SKM-1 treated with dmso at 0.1 percent for 144 hours (cell line): Measurements from ENCODE around the gene ARMC5.
"Not testable (repeated sequence)": the region's sequence is repeated elsewhere in the genome, so short reads cannot be mapped to it uniquely, and the experiment has no call there.

Experiments used
- DNase-seq: peaks from one replicate; lab custom pipeline; 2025; ENCODE audit not compliant: unreplicated experiment; lab: John Stamatoyannopoulos, UW

Gene ARMC5

GRCh38 chr16:31435341-31436220 is 23.7 kb upstream of the ARMC5 start:
- no peak for DNase-seq

- DNase-seq: no peak
Observed at GRCh38 chr16:31436221-31437045, 22.9 kb upstream of the ARMC5 start.

DNA sequence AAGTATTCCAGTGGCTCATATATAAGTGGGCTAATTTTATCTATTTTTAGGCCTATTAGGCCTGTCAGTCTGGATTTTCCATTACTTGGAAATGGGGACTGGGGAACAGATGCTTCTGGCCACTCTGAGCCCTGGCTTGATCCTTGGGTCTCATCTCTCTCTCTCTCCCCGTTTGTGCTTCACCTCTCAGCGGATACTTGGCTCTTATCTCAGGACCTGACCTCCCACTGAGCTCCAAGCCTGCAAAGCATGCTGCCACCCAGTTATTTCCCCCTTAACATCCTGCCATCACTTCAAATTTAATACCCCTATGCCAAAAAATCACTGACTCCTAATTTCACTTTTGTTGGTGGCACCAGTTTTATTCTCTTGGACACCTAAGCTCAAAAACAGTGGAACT is 20.9 kb upstream of the ARMC5 start:
- DNase-seq: no peak

DNA sequence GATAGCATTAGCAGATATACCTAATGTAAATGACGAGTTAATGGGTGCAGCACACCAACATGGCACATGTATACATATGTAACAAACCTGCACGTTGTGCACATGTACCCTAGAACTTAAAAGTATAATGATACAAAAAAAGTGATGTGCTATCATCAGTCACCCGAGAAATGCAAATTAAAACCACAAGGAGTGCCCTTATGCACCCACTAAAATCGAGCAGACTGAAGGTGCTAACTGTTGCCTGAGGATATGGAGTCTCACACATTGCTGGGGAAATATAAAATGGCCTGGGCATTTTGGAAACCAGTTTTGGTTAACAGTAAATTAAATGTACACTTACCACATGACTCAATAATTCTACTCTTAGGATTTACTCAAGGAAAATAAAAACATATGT is 20.3 kb upstream of the ARMC5 start:
- not testable (repeated sequence) for DNase-seq

- no peak for DNase-seq
Observed at GRCh38 chr16:31439519-31439918, 19.8 kb upstream of the ARMC5 start.

DNA sequence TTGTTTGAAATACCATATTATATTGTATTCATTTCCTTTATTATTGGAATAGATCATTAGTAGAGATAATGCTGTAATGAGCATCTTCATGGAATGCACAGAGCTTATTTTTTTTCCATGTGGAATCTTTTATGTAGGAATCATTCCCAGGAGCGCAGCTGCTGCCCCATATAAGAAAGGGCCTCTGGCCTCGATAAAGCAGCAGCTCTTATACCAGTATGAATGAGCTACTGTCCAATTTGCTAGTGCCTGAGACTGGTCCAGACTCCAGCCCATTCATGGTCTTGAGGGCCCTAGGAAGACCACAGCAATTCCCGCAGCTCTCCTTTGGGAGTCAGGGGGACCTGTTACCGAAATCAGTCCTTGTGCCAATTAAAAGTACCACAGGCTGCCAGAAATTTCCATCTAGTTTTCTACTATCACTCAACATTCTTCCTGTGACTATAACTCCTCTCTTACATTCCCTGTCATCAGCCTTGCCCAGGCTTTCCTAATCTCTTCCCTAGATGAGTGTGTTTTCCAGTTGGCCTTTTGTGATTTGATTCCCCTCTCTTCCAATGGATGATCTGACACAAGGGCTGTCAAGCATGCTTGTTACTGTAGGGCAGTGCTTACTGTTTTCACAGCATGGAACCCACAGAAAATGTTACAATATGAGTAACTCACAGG is 18.7 kb upstream of the ARMC5 start:
- DNase-seq: no peak

DNA sequence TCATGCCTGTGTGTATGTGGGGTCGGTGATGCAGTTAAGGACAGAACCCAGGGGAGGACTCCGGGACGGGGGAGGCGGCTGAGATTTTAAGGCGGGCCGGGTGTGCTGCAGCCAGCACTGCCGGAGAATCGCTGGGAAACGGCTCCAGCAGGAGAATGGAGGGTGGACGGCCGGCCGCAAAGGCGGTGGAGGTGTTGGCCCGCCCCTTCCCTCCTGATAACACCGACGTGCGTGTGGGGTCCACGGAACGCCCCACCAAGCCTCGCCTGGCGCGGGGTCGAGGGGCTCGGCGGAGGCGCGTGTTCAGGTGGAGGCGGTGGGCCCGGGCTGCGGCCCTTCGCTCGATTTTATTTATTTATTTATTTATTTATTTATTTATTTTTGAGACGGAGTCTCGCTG is 17.3 kb upstream of the ARMC5 start:
- no peak for DNase-seq

DNA sequence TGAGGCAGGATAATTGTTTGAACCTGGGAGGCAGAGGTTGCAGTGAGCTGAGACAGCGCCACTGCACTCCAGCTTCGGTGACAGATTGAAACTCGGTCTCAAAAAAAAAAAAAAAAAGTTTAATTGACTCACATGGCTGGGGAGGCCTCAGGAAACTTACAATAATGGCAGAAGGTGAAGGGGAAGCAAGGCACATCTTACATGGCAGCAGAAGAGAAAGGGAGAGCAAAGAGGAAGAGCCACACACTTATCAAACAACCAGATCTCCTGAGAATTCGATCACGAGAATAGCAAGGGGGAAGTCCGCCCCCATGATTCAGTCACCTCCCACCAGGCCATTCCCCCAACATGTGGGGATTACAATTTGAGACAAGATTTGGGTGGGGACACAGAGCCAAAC is 13.4 kb upstream of the ARMC5 start:
- DNase-seq: not testable (repeated sequence)

GRCh38 chr16:31451201-31451600 is 8.1 kb upstream of the ARMC5 start:
- DNase-seq: no peak

DNA sequence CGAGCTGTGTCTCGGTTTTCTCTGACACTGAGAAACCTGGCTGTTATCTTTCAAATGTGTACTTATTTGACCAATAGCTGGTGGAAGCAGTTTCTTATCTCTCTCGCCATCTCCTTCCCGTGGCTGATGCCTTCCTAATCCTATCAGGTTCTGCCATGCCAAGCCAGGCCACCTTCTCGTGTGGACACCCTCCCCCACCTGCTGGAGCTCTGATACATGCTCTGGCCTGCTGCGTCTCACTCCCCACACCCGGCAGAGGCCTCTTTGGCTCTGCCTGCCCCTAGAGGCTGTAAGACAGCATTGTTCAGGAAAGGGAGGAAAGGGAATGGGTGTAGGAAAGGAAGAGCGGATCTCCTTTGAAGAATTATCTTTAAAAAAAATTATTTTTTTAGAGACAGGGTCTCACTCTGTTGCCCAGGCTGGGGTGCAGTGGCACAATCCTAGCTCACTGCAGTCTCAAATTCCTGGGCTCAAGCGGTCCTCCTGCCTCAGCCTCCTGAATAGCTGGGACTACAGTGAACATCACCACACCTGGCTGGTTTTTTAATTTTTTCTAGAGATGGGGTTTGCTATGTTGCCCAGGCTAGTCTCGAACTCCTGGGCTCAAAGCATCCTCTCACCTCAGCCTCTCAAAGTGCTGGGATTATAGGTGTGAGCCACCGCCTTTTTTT is 7.5 kb upstream of the ARMC5 start:
- DNase-seq: peak; percentile 69

- no peak for DNase-seq
Observed at GRCh38 chr16:31452631-31453106, 6.6 kb upstream of the ARMC5 start.

- DNase-seq: no peak
Observed at GRCh38 chr16:31453255-31454204, 5.8 kb upstream of the ARMC5 start.

DNA sequence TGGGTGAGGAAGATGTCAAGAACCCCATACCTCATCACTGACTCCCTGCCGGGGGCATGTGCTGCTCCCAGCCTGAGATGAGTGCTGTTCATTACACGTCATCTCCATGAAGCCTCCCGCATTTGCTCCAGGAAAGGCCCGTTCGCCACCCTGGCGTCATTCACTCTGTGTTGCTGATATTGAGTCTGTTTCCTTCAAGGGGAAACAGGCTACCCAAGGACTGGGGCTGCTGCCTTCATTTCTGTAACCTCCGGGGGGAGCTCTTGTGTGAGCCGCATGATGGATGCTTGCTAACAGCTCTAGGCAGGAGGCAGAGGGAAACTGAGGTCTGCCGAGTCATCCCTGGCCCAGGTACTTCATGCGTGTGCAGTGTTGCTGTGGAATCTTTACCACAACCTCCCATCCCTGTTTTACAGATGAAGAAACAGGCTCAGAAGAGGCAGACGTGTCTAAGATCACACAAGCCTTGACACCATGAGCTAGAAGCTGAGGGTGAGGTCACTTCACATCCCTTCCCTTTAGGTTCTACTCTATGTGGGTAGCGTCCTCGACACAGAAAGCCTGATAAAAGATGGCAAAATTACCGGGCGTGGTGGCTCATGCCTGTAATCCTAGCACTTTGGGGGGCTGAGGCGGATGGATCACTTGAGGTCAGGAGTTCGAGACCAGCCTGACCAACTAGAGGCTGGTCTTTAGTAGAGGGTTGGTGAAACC is 3.5 kb upstream of the ARMC5 start:
- DNase-seq: no peak

DNA sequence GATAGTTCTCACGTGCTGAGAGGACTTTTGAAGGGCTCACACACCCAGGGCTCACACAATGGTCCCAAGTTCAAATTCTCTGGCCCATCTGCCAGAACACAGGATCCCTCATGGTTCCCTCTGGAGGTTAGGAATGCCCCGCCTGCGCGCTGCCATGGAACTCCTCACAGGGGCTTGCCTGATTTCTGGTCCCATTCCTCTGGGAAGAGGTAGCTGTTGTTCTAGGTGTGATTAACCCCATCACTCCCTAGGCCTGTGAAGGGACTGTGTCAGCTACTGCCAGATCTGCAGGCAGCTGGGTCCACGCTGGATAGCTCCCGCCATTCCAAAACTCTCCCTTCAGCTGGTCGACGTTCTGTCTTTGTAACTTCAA is 2.3 kb upstream of the ARMC5 start:
- DNase-seq: no peak

DNA sequence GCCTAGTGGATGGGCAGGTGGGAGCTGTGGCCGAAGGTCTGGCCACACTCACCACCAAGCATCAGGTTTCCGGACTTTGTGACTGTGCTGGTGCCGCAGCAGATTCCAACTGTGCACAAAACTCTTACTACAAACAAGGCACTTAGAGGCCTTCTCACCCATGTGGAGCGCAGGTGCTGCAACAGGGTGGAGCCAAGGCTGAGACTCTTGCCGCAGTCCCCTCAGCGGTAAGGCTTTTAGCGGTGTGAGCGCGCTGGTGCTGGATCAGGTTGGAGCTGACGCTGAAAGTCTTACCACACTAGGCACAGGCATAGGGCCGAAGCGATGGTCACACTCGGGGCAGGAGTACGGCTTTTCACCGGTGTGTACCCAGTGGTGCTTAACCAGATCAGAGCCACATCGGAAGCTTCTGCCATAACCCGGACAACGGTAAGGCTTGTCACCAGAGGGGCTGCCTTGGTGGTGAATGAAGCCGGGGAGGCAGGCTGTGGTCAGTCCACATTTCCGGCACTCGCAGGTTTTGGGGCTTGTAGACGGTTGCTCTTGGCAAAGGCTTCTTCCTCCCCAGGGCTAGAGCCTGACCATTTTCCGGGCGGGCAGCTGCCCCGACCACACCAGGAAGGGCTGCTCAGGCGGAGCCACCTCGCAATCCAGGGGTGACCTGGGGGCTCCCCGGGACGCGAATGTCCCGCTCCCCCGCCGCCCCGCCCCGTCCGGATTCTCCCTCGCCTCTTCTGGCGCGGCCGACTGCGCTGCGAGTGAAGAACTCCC is 1.0 kb upstream of the ARMC5 start:
- peak; percentile 52 for DNase-seq

DNA sequence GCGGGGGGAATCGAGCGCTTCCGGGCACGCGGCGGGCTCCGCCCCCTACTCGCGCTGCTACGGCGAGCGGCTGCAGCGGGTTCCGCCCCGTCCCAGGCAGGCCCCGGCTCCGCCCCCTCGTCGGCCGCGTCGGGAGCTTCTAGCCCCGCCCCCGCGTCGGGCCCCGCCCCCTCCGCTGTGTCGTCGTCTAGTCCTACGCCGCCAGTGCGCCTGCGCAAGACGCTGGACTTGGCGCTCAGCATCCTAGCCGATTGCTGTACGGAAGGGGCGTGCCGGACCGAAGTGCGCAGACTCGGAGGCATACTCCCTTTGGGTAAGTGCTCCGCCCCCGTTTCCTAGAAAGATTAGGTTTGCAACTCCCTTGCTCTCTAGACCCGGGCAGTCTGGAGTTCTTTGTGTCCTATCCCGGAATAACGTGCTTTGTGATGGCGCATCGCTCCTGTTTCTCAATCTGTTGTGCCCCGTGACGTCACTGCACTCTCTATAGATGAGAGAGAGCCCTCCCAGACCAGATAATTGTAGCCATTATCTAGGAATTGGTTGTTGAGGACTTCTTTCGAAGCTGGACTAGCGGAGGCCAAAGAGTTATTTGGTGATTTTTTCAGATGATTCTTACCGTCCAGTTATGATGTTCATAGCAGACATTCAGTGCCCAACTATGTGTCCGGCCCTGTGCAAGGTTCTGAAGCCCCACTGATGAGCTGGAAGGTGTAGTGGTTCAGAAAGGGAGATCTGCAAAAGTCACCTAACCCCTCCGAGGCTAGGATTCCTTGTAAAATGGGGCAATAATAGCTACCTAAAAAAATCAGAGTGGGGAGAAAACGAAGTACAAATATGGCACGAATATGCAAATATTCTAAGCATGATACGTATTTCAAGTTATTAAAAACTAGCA is 633 bp downstream of the ARMC5 start:
- DNase-seq: peak; percentile 98

GRCh38 chr16:31460582-31461002 is 1.3 kb downstream of the ARMC5 start:
- peak; percentile 34 for DNase-seq
